K562 (cell line): ENCODE measurements around the gene OXLD1. TPM values are rescaled to one million over a fixed set of nuclear protein-coding genes. Genes with fewer than 3 reads are reported as not detected.
A peak's percentile ranks its signal among the peaks of the same experiment; 100 is the strongest.

ENCODE experiments used
- ARID3A ChIP-seq: IDR thresholded peaks from 2 replicates; pipeline ENCODE4 v1.6.1; 2012; ENCODE audit warnings: low read depth, low read length, improper control_type of control experiment, borderline replicate concordance
- ARID3B ChIP-seq: fragments of 250-450 bp; sonication (Bioruptor Pico); IDR thresholded peaks from 2 replicates; pipeline ENCODE4 v1.4.0; 2020; ENCODE audit warnings: borderline replicate concordance
- E2F4 ChIP-seq: sonication (generic); formaldehyde crosslinking; IDR thresholded peaks from 2 replicates; pipeline ENCODE4 v1.8.0; 2022; ENCODE audit warnings: mild to moderate bottlenecking, low read depth, missing genetic modification reagents
- MGA ChIP-seq: fragments of 450-650 bp; IDR thresholded peaks from 2 replicates; pipeline ENCODE4 v1.6.1; 2016; ENCODE audit warnings: mild to moderate bottlenecking, moderate library complexity
- MYC ChIP-seq, 2 experiments: fragments of 250-450 bp in 1 of 2; sonication (Bioruptor Pico) in 1 of 2; IDR thresholded peaks; 2 replicates each; pipeline versions ENCODE4 v1.5.1 to v1.6.1; 2012 to 2021; ENCODE audit warnings: low read depth in 2 of 2, borderline replicate concordance in 1 of 2, improper control_type of control experiment in 1 of 2, low read length in 1 of 2, mild to moderate bottlenecking in 1 of 2, moderate library complexity in 1 of 2
- ZNF449 ChIP-seq: fragments of 250-450 bp; sonication (Bioruptor Pico); IDR thresholded peaks from 2 replicates; pipeline ENCODE4 v1.8.0; 2022; ENCODE audit warnings: moderate library complexity, mild to moderate bottlenecking, inconsistent platforms
- polyA plus RNA-seq, 8 experiments: library from polyadenylated mRNA; depleted of rRNA in 4 of 8; stranded (reverse) in 5 of 8; unstranded in 3 of 8; fragments of >200 nt; fragmentation: Nextera tagmentation in 2 of 8; fragmentation: Illumina TruSeq in 1 of 8; extraction: Ambion mirVana in 2 of 8; extraction: Trizol in 1 of 8; gene quantifications; 2 replicates each; pipeline versions ENCODE4 v1.2.1 to v1.2.3, GENCODE V29; 2011 to 2014; ENCODE audit warnings: inconsistent platforms in 1 of 8, missing spikeins in 1 of 8
- total RNA-seq, 7 experiments: library from RNA; depleted of rRNA in 6 of 7; stranded (reverse); fragments of >200 nt in 6 of 7; fragmentation: Illumina TruSeq in 2 of 7; extraction: Trizol in 2 of 7; gene quantifications; 2 replicates each; pipeline versions ENCODE4 v1.2.1 to v1.2.3, GENCODE V29; 2011 to 2021; ENCODE audit warnings: low replicate concordance in 1 of 7

OXLD1 gene
- total and polyA plus RNA-seq, 9 of the 15 experiments (the other 6 are each of a cell fraction or from before 2014, with no cell fraction given): 4.4 to 115 (median 29.3) TPM

GRCh38 chr17:81666342-81667191, at the start of gene OXLD1, which contains the start of gene CCDC137 (continued):
- TF ChIP-seq MGA (no peak), ARID3A (no peak), ARID3B (no peak), MYC (IDR thresholded peaks at IDR 0.05; ENCODE audit: low read depth, low read length) (peak; percentile 81; the same call in 1 of the 2 replicates), MYC (CRISPR knock-in tag; IDR thresholded peaks at IDR 0.05; ENCODE audit: borderline replicate concordance, low read depth) (no peak), E2F4 (CRISPR knock-in tag) (no peak), ZNF449 (CRISPR knock-in tag) (no peak)
